ENCODE data around the gene NDUFS1.

- TF ChIP-seq, protein P1, sequence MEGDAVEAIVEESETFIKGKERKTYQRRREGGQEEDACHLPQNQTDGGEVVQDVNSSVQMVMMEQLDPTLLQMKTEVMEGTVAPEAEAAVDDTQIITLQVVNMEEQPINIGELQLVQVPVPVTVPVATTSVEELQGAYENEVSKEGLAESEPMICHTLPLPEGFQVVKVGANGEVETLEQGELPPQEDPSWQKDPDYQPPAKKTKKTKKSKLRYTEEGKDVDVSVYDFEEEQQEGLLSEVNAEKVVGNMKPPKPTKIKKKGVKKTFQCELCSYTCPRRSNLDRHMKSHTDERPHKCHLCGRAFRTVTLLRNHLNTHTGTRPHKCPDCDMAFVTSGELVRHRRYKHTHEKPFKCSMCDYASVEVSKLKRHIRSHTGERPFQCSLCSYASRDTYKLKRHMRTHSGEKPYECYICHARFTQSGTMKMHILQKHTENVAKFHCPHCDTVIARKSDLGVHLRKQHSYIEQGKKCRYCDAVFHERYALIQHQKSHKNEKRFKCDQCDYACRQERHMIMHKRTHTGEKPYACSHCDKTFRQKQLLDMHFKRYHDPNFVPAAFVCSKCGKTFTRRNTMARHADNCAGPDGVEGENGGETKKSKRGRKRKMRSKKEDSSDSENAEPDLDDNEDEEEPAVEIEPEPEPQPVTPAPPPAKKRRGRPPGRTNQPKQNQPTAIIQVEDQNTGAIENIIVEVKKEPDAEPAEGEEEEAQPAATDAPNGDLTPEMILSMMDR (conservative IDR thresholded peaks at IDR 0.05; ENCODE audit: low read depth, low read length), result no peak
- TF ChIP-seq POLR2A (IDR thresholded peaks at IDR 0.05; ENCODE audit: low read depth, low read length) (no peak), MAZ (IDR thresholded peaks at IDR 0.05; ENCODE audit: borderline replicate concordance, low read depth, low read length) (no peak), BHLHE40 (IDR thresholded peaks at IDR 0.05; ENCODE audit: low read depth, low read length) (no peak), RCOR1 (IDR thresholded peaks at IDR 0.05; ENCODE audit: insufficient replicate concordance, low read length) (no peak), CEBPB (IDR thresholded peaks at IDR 0.05; ENCODE audit: low read depth, low read length) (no peak), CHD1 (IDR thresholded peaks at IDR 0.05; ENCODE audit: low read depth, low read length) (no peak), NFE2L2 (IDR thresholded peaks at IDR 0.05; ENCODE audit: low read depth, low read length) (no peak), SMC3 (IDR thresholded peaks at IDR 0.05; ENCODE audit: low read depth, low read length) (no peak), FOS (IDR thresholded peaks at IDR 0.05; ENCODE audit: low read depth, low read length) (no peak), RAD21 (IDR thresholded peaks at IDR 0.05; ENCODE audit: low read length) (no peak)
- TF ChIP-seq, protein P2, sequence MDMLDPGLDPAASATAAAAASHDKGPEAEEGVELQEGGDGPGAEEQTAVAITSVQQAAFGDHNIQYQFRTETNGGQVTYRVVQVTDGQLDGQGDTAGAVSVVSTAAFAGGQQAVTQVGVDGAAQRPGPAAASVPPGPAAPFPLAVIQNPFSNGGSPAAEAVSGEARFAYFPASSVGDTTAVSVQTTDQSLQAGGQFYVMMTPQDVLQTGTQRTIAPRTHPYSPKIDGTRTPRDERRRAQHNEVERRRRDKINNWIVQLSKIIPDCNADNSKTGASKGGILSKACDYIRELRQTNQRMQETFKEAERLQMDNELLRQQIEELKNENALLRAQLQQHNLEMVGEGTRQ (IDR thresholded peaks at IDR 0.05; ENCODE audit: low read depth, low read length), result no peak
These were observed 53.7 kb downstream of the NDUFS1 start for GRCh38 chr2:206105541-206105940.

Measured in IMR-90 (cell line).